Measurements from ENCODE around the gene UBFD1. TPM values are rescaled to one million over a fixed set of nuclear protein-coding genes. Genes with fewer than 3 reads are reported as not detected.
"Not testable (repeated sequence)": the region's sequence is repeated elsewhere in the genome, so short reads cannot be mapped to it uniquely, and the experiment has no call there.

The UBFD1 gene
- total RNA-seq, 2 experiments from 2014 or later = 53.7 to 59.5 TPM

- Mint-ChIP-seq H3K4me1 (ENCODE audit: low read depth) (no peaks in the 10 kb centered on the region), H3K4me3 (no peak overlapping the region), H3K9me3 (no peaks in the 10 kb centered on the region), H3K27me3 (no peaks in the 10 kb centered on the region), H3K27ac (no peak overlapping the region), H3K36me3 (ENCODE audit: low read depth) (peaks cover 70% of the 10 kb centered on the region)
- Histone ChIP-seq H3K4me1 (ENCODE audit: insufficient read depth, low read length) (no peaks in the 10 kb centered on the region), H3K27ac (ENCODE audit: low read depth in 1 of 2, low read length in 2 of 2) (no peak overlapping the region), H3K27me3 (ENCODE audit: control insufficient read depth in 1 of 2, insufficient read depth in 2 of 2, low read length in 2 of 2) (no peaks in the 10 kb centered on the region), H3K4me3 (ENCODE audit: low read length) (no peak overlapping the region), H3K9me3 (ENCODE audit: control insufficient read depth in 1 of 2, insufficient read depth in 1 of 2, low read length in 2 of 2) (no peaks in the 10 kb centered on the region), H3K36me3 (ENCODE audit: insufficient read depth, low read length) (peaks cover 37% of the 10 kb centered on the region)
- ATAC-seq (ENCODE audit: poor library complexity) = no peak
- ChIA-PET POLR2A (no interaction called here), CTCF (interaction anchor here (0.7 kb wide), 1 partner anchor 27 kb away, joined by 3 read pairs; no protein-coding TSS in a partner anchor)
- TF ChIP-seq CTCF (IDR thresholded peaks at IDR 0.05) = no peak
- intact Hi-C loops (cut with DNase I, micrococcal nuclease) = no loop called here
- DNase-seq = no peak
Measured at GRCh38 chr16:23539984-23540816, 17.3 kb upstream of the UBFD1 start.

DNA sequence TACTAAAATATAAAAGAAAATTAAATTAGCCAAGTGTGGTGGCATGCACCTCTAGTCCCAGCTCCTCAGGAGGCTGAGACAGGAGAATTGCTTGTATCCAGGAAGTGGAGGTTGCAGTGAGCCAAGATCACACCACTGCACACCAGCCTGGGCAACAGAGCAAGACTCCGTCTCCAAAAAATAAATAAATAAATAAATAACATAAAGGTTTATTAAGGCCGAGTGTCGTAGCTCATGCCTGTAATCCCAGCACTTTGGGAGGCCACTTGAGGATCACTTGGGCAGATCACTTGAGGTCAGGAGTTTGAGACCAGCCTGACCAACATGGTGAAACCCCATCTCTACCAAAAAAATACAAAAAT, 16.7 kb upstream of the UBFD1 start:
- H3K4me1 Mint-ChIP-seq (ENCODE audit: low read depth); H3K4me1 ChIP-seq (ENCODE audit: insufficient read depth, low read length); H3K27me3 ChIP-seq (ENCODE audit: control insufficient read depth in 1 of 2, insufficient read depth in 2 of 2, low read length in 2 of 2); H3K9me3 Mint-ChIP-seq; H3K4me3 ChIP-seq (ENCODE audit: low read length); POLR2A ChIA-PET; H3K27me3 Mint-ChIP-seq; ATAC-seq (ENCODE audit: poor library complexity); CTCF ChIA-PET; intact Hi-C loops (cut with DNase I, micrococcal nuclease); H3K27ac ChIP-seq (ENCODE audit: low read depth in 1 of 2, low read length in 2 of 2); H3K9me3 ChIP-seq (ENCODE audit: control insufficient read depth in 1 of 2, insufficient read depth in 1 of 2, low read length in 2 of 2); H3K4me3 Mint-ChIP-seq; H3K27ac Mint-ChIP-seq; DNase-seq: not testable (repeated sequence)
- peaks cover 36% of the 10 kb centered on the region for H3K36me3 ChIP-seq (ENCODE audit: insufficient read depth, low read length)
- H3K36me3 Mint-ChIP-seq (ENCODE audit: low read depth) = peaks cover 70% of the 10 kb centered on the region

GRCh38 chr16:23544436-23544835, 13.1 kb upstream of the UBFD1 start:
- Mint-ChIP-seq H3K9me3 (no peaks in the 10 kb centered on the region), H3K27me3 (no peaks in the 10 kb centered on the region), H3K27ac (no peak overlapping the region), H3K4me3 (no peak overlapping the region), H3K36me3 (ENCODE audit: low read depth) (peaks cover 67% of the 10 kb centered on the region), H3K4me1 (ENCODE audit: low read depth) (no peaks in the 10 kb centered on the region)
- no peak overlapping the region for H3K4me3 ChIP-seq (ENCODE audit: low read length)
- intact Hi-C loops (cut with DNase I, micrococcal nuclease) = no loop called here
- no peaks in the 10 kb centered on the region for H3K27me3 ChIP-seq (ENCODE audit: control insufficient read depth in 1 of 2, insufficient read depth in 2 of 2, low read length in 2 of 2)
- H3K4me1 ChIP-seq (ENCODE audit: insufficient read depth, low read length) = no peaks in the 10 kb centered on the region
- ATAC-seq (ENCODE audit: poor library complexity) (no peak), DNase-seq (no peak)
- no peak for TF ChIP-seq CTCF (IDR thresholded peaks at IDR 0.05)
- CTCF ChIA-PET = no interaction called here
- no peak overlapping the region for H3K27ac ChIP-seq (ENCODE audit: low read depth in 1 of 2, low read length in 2 of 2)
- H3K9me3 ChIP-seq (ENCODE audit: control insufficient read depth in 1 of 2, insufficient read depth in 1 of 2, low read length in 2 of 2) = no peaks in the 10 kb centered on the region
- POLR2A ChIA-PET = interaction anchor here (0.6 kb wide), 1 partner anchor 10 kb away, joined by 4 read pairs; no protein-coding TSS in a partner anchor
- peaks cover 59% of the 10 kb centered on the region for H3K36me3 ChIP-seq (ENCODE audit: insufficient read depth, low read length)

Measured in CD4-positive, alpha-beta T cell (primary cell).